Gastroesophageal sphincter (tissue), 3 donors: ENCODE data around the gene CACNA1I.

ENCODE experiments used
- CTCF ChIP-seq, 4 experiments: fragments of 200-600 bp in 2 of 4; fragments of 450-650 bp in 2 of 4; sonication (generic) in 1 of 4; IDR thresholded peaks; one replicate each; pipeline ENCODE4 v1.5.1; 2017 to 2019; ENCODE audit warnings: antibody characterized with exemption in 4 of 4, mild to moderate bottlenecking in 2 of 4, moderate library complexity in 2 of 4
- EP300 ChIP-seq: sonication (generic); formaldehyde crosslinking; IDR thresholded peaks from one replicate; pipeline ENCODE4 v1.6.1; 2017; ENCODE audit warnings: antibody characterized with exemption, mild to moderate bottlenecking

- TF ChIP-seq CTCF (IDR thresholded peaks at IDR 0.05) (no peak), EP300 (no peak)
These were observed 162.1 kb downstream of the CACNA1I start for GRCh38 chr22:39732625-39733024.
